ENCODE measurements around the gene COL8A2.

The COL8A2 gene

DNA sequence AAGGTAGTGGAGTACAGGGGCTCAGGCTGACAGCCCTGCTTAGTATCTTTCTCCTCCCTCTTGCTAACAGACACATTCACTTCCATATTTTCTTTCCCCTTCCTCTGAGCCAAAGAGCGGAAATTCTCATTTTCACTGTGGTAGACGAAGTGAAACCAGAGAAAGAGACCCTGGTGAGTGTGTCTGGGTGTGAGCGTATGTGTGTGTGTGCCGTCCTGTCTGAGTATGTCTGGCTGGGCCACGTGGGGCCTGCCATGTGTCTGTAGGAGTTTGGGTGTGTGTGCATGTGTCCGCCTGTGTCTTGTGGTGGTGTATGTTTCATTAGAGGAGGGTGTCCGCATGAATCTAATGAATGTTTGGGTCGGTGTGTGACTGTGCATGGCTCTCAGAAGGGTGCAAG is 1.7 kb downstream of the COL8A2 start:
- Mint-ChIP-seq H3K4me3 (peak overlapping the region; percentile 6), H3K9me3 (no peaks in the 10 kb centered on the region), H3K4me1 (peaks cover 55% of the 10 kb centered on the region), H3K36me3 (ENCODE audit: low read depth) (no peaks in the 10 kb centered on the region), H3K27ac (no peak overlapping the region), H3K27me3 (ENCODE audit: low read depth, poor library complexity) (peaks cover 52% of the 10 kb centered on the region)
- no peak for DNase-seq
- TF ChIP-seq, protein P1, sequence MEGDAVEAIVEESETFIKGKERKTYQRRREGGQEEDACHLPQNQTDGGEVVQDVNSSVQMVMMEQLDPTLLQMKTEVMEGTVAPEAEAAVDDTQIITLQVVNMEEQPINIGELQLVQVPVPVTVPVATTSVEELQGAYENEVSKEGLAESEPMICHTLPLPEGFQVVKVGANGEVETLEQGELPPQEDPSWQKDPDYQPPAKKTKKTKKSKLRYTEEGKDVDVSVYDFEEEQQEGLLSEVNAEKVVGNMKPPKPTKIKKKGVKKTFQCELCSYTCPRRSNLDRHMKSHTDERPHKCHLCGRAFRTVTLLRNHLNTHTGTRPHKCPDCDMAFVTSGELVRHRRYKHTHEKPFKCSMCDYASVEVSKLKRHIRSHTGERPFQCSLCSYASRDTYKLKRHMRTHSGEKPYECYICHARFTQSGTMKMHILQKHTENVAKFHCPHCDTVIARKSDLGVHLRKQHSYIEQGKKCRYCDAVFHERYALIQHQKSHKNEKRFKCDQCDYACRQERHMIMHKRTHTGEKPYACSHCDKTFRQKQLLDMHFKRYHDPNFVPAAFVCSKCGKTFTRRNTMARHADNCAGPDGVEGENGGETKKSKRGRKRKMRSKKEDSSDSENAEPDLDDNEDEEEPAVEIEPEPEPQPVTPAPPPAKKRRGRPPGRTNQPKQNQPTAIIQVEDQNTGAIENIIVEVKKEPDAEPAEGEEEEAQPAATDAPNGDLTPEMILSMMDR (IDR thresholded peaks at IDR 0.05), result no peak

DNA sequence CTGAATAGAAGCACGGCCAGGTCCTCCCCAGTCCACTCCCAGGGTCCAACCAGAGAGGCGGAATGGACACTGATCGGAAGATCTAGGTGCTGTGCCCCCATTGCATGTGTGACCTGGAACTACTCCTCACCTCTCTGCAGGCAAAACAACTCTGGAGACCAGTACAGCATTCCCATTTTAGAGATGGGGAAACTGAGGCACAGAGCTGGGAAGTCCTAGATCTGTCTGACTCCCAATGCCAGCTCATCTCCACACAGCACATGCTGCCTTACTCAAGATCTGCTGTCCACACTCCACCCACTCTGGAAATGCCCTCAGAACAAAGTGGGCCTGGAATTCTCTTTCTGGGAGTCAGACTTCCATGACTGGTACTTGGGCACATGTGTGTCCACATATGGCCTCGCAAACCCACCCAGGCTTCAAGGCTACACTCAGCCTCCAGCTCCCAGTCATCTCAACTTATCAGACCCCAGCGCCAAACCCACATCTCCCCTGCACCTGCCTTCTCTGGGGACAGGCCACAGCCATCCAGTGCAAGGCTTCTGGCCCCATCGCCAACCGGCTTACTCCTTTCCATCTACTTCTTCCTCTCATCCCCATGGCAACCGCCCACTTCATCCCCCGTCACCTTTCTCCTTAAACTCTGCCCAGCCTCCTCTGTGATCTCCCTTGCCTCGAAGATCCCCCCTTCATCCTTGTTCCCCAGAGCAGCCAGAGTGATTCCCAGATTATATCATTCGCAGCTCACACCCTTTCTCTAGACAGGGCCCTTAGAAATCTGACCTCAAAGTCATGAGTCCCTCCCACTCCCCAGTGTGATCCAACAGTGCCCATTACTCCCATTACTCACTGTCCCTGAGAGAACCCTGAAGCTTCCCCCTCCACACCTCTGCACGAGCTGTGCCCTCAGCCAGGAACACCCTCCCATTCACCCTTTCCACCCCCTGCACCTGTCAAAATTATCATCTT is 2.7 kb downstream of the COL8A2 start:
- Mint-ChIP-seq H3K27me3 (ENCODE audit: low read depth, poor library complexity) (peaks cover 52% of the 10 kb centered on the region), H3K4me1 (peaks cover 54% of the 10 kb centered on the region), H3K36me3 (ENCODE audit: low read depth) (no peaks in the 10 kb centered on the region), H3K27ac (no peak overlapping the region), H3K4me3 (no peak overlapping the region), H3K9me3 (no peaks in the 10 kb centered on the region)
- no peak for DNase-seq
- TF ChIP-seq, protein P1 (IDR thresholded peaks at IDR 0.05), result no peak

DNA sequence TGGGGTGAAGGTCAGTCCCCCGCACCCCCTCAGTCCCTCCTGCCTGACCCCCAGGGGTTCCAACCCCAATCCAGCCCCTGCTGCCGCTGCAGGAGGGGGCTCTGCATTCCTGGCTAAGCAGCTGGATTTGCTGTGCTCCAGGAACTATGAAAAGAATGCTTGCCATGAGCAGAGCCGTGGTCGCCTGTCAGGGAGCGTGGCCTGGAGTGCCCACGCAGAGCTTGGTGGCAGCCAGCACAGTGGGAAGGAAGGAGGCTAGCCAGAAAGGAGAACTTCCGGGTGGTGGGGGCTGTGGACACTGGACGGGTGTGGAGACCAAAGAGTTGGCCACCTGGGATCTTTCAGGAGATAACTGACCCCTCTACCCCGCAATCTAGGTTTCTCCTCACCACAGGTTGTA is 5.6 kb downstream of the COL8A2 start:
- Mint-ChIP-seq H3K4me1 (peaks cover 43% of the 10 kb centered on the region), H3K36me3 (ENCODE audit: low read depth) (no peaks in the 10 kb centered on the region), H3K27ac (no peak overlapping the region), H3K4me3 (no peak overlapping the region), H3K9me3 (no peaks in the 10 kb centered on the region), H3K27me3 (ENCODE audit: low read depth, poor library complexity) (peaks cover 38% of the 10 kb centered on the region)
- no peak for DNase-seq
- TF ChIP-seq, protein P1 (IDR thresholded peaks at IDR 0.05), result no peak

DNA sequence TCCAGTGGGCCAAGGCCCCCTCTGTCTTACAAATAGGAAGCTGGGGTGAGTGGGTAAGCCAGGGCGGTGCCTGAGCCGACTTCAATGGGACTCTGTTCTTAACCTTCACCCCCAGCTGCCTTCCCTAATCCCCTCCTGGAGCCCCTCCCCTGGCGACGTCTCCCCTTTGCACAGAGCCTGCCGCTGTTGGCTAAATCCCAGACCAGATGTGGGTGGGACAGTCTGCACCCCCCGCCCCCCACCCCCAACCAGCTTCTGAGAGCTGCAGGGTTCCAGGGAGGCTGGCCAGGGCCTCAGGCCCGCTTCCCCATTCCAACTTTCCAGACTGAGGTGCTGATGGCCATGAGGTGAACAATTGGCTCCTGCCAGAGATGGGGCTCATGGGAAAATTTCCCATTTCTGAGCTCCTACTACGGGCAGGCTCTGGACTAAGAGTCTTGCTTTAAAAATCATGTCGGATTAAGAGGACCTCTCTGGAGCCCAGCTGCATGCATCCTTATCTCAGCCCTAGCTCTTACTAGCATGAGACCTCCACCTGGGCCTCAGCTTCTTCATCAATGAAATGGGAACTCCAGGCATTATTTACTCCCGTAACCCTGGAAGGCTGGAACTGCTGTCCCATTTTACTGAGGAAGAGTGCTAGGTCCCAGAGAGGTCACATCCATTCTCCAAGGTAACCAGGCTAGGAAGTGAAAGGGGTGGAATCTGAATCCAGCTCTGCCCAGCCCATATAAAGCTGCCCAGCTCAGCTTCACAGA is 6.4 kb downstream of the COL8A2 start:
- Mint-ChIP-seq H3K27me3 (ENCODE audit: low read depth, poor library complexity) (peaks cover 30% of the 10 kb centered on the region), H3K4me3 (no peak overlapping the region), H3K4me1 (peaks cover 43% of the 10 kb centered on the region), H3K27ac (no peak overlapping the region), H3K36me3 (ENCODE audit: low read depth) (no peaks in the 10 kb centered on the region), H3K9me3 (no peaks in the 10 kb centered on the region)
- no peak for DNase-seq
- TF ChIP-seq, protein P1 (IDR thresholded peaks at IDR 0.05), result no peak

DNA sequence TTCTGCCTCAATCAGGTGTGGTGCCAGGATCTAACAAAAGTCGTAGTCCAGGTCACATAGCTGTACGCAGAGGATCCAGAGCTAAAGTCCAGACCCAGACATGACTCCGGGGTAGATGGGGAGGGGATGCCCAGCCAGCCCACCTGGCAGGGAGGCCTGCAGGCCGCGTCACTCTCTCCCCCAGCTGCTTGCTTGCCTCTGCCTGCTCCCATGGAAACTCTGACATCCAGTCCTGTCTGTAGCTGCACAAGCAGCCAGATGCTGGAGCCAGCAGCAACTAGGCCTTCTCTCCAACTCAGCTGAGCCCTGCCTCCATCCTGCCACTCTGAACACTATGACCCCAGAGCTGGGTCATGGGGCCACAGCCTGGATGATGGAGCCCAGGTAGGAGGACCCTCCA is 8.1 kb downstream of the COL8A2 start:
- no peak for DNase-seq
- TF ChIP-seq, protein P1 (IDR thresholded peaks at IDR 0.05), result no peak
- Mint-ChIP-seq H3K27ac (no peak overlapping the region), H3K4me1 (peaks cover 28% of the 10 kb centered on the region), H3K9me3 (no peaks in the 10 kb centered on the region), H3K27me3 (ENCODE audit: low read depth, poor library complexity) (peaks cover 16% of the 10 kb centered on the region), H3K36me3 (ENCODE audit: low read depth) (no peaks in the 10 kb centered on the region), H3K4me3 (no peak overlapping the region)

All from nephron progenitor cell (in vitro differentiated cells).